ENCODE data around the gene TOR1B.

- TF ChIP-seq CTCF (IDR thresholded peaks at IDR 0.05) (no peak), EZH2 (IDR thresholded peaks at IDR 0.05; ENCODE audit: borderline replicate concordance, insufficient read depth, low read depth, low read length, poor library complexity, severe bottlenecking) (no peak)
These were observed 9.4 kb downstream of the TOR1B start for GRCh38 chr9:129812385-129812784.
